ENCODE measurements around the gene SHE. TPM values are rescaled to one million over a fixed set of nuclear protein-coding genes. Genes with fewer than 3 reads are reported as not detected.
A peak's percentile ranks its signal among the peaks of the same experiment; 100 is the strongest.

SHE gene
- total and polyA plus RNA-seq, 2 donors (not counting 1 experiment from before 2014, with no cell fraction given), result not detected

GRCh38 chr1:154456631-154457030, 45.6 kb downstream of the SHE start:
- Histone ChIP-seq H3K4me1 (ENCODE audit: control insufficient read depth, extremely low read depth, insufficient read depth, low read length) (peaks cover 5% of the 10 kb centered on the region), H3K79me2 (ENCODE audit: control insufficient read depth, insufficient read depth, low read length) (no peaks in the 10 kb centered on the region), H3K4me3 (replicated peaks in 1 of 4; ENCODE audit: control extremely low read depth in 1 of 4, insufficient read depth in 1 of 4, low read depth in 3 of 4, low read length in 4 of 4) (no peak overlapping the region), H2AFZ (ENCODE audit: low read length) (no peak overlapping the region), H3K9ac (ENCODE audit: insufficient read depth, low read length) (no peak overlapping the region), H3K36me3 (ENCODE audit: control insufficient read depth, insufficient read depth, low read length) (peaks cover 2% of the 10 kb centered on the region), H3K9me3 (ENCODE audit: control insufficient read depth, insufficient read depth, low read depth, low read length) (no peaks in the 10 kb centered on the region), H3K4me2 (ENCODE audit: extremely low read depth, insufficient read depth, low read length) (no peak overlapping the region), H4K20me1 (ENCODE audit: control insufficient read depth, extremely low read depth, insufficient read depth, low read length) (no peaks in the 10 kb centered on the region), H3K27me3 (ENCODE audit: control insufficient read depth, insufficient read depth, low read length) (no peaks in the 10 kb centered on the region), H3K27ac (ENCODE audit: insufficient read depth, low read length) (no peak overlapping the region)
- DNase-seq (ENCODE audit: low read depth in 2 of 2), result no peak
- no peak for TF ChIP-seq EZH2 (IDR thresholded peaks at IDR 0.05; ENCODE audit: low read length, missing control alignments)
- no peak for TF ChIP-seq CTCF (conservative IDR thresholded peaks at IDR 0.05 in 1 of 2, IDR thresholded peaks at IDR 0.05 in 1 of 2; ENCODE audit: low read depth in 1 of 2, low read length in 2 of 2)

- Histone ChIP-seq H3K79me2 (ENCODE audit: control insufficient read depth, insufficient read depth, low read length) (no peaks in the 10 kb centered on the region), H2AFZ (ENCODE audit: low read length) (no peak overlapping the region), H3K4me1 (ENCODE audit: control insufficient read depth, extremely low read depth, insufficient read depth, low read length) (peaks cover 5% of the 10 kb centered on the region), H3K36me3 (ENCODE audit: control insufficient read depth, insufficient read depth, low read length) (peaks cover 5% of the 10 kb centered on the region), H3K9ac (ENCODE audit: insufficient read depth, low read length) (no peak overlapping the region), H3K27ac (ENCODE audit: insufficient read depth, low read length) (no peak overlapping the region), H4K20me1 (ENCODE audit: control insufficient read depth, extremely low read depth, insufficient read depth, low read length) (no peaks in the 10 kb centered on the region), H3K4me3 (replicated peaks in 1 of 4; ENCODE audit: control extremely low read depth in 1 of 4, insufficient read depth in 1 of 4, low read depth in 3 of 4, low read length in 4 of 4) (no peak overlapping the region), H3K9me3 (ENCODE audit: control insufficient read depth, insufficient read depth, low read depth, low read length) (no peaks in the 10 kb centered on the region), H3K27me3 (ENCODE audit: control insufficient read depth, insufficient read depth, low read length) (no peaks in the 10 kb centered on the region), H3K4me2 (ENCODE audit: extremely low read depth, insufficient read depth, low read length) (no peak overlapping the region)
- TF ChIP-seq EZH2 (IDR thresholded peaks at IDR 0.05; ENCODE audit: low read length, missing control alignments) (no peak), CTCF (conservative IDR thresholded peaks at IDR 0.05 in 1 of 2, IDR thresholded peaks at IDR 0.05 in 1 of 2; ENCODE audit: low read depth in 1 of 2, low read length in 2 of 2) (no peak)
- no peak for DNase-seq (ENCODE audit: low read depth in 2 of 2)
These were observed 47.7 kb downstream of the SHE start for GRCh38 chr1:154454386-154455120.

GRCh38 chr1:154453574-154454352, 48.4 kb downstream of the SHE start:
- no peaks in the 10 kb centered on the region for H3K79me2 ChIP-seq (ENCODE audit: control insufficient read depth, insufficient read depth, low read length)
- peaks cover 5% of the 10 kb centered on the region for H3K36me3 ChIP-seq (ENCODE audit: control insufficient read depth, insufficient read depth, low read length)
- H3K4me3 ChIP-seq (replicated peaks in 1 of 4; ENCODE audit: control extremely low read depth in 1 of 4, insufficient read depth in 1 of 4, low read depth in 3 of 4, low read length in 4 of 4), result no peak overlapping the region
- H3K27ac ChIP-seq (ENCODE audit: insufficient read depth, low read length), result peak overlapping the region; percentile 8
- H3K27me3 ChIP-seq (ENCODE audit: control insufficient read depth, insufficient read depth, low read length), result no peaks in the 10 kb centered on the region
- no peaks in the 10 kb centered on the region for H3K9me3 ChIP-seq (ENCODE audit: control insufficient read depth, insufficient read depth, low read depth, low read length)
- DNase-seq (ENCODE audit: low read depth in 2 of 2), result peak; percentile 73 to 74
- no peak overlapping the region for H2AFZ ChIP-seq (ENCODE audit: low read length)
- peaks cover 5% of the 10 kb centered on the region for H3K4me1 ChIP-seq (ENCODE audit: control insufficient read depth, extremely low read depth, insufficient read depth, low read length)
- no peak for TF ChIP-seq EZH2 (IDR thresholded peaks at IDR 0.05; ENCODE audit: low read length, missing control alignments)
- H4K20me1 ChIP-seq (ENCODE audit: control insufficient read depth, extremely low read depth, insufficient read depth, low read length), result no peaks in the 10 kb centered on the region
- no peak overlapping the region for H3K9ac ChIP-seq (ENCODE audit: insufficient read depth, low read length)
- peak overlapping the region; percentile 4 for H3K4me2 ChIP-seq (ENCODE audit: extremely low read depth, insufficient read depth, low read length)

Data from fibroblast of lung (primary cell).